ENCODE data around the gene PEX14.

The PEX14 gene

DNA sequence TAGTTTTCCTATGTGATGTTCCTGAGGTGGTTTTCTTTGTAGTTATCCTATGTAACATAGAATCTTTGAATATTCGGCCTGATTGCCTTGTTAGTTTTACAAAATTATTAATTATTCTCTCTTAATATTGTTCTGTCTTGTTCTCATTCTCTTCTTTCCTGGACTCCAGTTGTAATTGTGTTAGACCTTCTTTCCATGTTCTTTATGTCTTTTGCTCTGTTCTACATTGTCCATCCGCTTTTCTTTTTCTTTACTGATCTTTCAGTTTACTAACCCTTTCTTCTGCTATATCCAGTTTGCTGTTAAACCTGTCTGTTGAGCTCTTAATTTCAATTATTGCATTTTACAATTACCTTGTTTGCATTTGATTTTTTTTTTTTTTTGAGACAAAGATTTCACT is 89.3 kb downstream of the PEX14 start:
- H3K4me3 ChIP-seq (ENCODE audit: low read length), result no peak overlapping the region
- no peak for DNase-seq (ENCODE audit: low read depth, low spot score)

DNA sequence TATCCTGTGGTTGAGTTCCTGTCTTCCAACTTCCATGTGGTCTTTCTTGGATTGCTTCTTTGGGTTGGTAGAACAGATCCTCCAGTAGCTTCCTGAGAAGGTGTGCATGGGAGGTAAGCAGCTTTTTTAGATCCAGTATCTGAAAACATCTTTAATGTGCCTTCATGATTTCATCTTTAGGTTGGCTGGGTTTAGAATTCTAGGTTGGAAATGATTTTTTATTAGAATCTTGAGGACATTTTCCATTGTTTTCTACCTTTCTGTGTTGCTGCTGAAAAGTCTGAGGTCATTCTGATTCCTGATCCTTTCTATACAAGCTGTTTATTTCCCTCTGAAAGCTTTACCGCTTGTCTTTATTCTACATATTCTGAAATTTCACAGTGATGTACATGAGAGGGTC is 94.8 kb downstream of the PEX14 start:
- DNase-seq (ENCODE audit: low read depth, low spot score), result no peak
- H3K4me3 ChIP-seq (ENCODE audit: low read length), result no peak overlapping the region

DNA sequence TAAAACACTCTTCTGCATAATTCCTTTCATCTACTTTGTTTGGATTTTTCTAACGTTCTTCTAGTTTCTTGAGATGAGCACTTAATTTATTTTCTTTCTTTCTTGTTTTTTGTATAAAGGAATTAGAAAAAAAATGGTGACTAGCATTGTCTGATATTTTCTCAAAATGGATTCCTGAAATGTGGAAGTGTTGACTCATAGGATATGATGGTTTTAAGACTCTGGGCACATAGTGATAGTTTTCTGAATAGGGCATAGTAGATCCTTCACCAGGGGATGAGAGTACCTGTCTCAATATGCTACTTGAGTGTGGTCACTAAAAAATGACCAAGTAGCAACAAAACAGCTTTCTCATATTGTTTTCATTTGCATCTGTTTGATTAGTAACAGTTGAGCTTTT is 100.9 kb downstream of the PEX14 start:
- no peak overlapping the region for H3K4me3 ChIP-seq (ENCODE audit: low read length)
- DNase-seq (ENCODE audit: low read depth, low spot score), result no peak

DNA sequence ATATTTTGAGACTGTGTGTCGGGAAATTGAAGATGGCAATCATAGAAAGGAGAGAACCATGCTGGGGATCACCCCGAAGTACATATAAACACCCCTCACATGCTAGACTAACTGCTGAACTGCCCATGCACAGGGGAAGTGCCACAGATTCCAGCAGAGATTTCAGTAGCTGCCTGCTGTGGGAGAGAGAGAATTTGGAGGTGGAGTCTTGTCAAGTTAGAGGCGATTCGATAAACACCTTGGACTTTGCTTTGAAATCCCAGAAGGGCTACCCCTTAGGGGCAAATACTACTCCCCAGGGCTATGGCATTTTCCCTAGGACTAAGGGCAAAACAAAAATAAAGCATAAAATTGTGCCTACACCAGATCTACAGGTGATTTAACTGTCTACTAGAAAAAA is 103.3 kb downstream of the PEX14 start:
- no peak overlapping the region for H3K4me3 ChIP-seq (ENCODE audit: low read length)
- DNase-seq (ENCODE audit: low read depth, low spot score), result no peak

DNA sequence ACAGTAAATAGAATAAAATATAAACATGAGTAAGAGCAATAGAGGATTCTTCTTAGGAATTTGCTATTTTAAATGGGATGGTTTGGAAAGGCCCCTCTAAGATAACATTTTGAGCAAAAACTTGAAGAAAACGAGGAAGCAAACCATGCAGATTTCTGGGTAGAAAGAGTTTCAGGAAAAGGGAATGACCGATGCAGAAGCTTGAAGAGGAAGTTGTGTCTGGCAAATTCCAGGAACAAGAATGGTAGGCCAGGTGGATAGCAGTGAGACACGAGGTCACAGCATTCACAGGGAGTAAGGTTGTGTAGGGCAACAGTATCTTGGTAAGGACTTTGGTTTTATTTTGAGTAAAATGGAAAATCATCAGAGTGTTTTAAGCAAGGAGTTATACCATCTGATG is 108.9 kb downstream of the PEX14 start:
- no peak overlapping the region for H3K4me3 ChIP-seq (ENCODE audit: low read length)
- DNase-seq (ENCODE audit: low read depth, low spot score), result no peak

DNA sequence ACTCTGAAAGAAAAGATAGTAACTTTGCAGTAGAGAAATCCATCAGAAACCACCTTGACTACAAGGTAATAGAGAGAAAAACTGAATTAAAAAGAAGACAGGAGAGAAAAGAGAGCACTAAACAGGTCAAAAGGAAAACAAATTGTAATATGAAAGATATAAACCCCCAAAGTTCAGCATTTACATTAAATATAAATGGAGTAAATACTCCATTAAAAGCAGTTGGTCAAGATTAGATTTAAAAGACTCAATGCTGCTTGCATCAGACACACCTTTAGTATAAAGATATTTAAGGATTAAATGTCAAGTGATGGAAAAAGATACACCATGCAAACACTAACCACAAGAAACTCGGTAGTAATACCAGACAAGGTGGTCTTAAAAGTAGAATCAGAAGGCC is 110.5 kb downstream of the PEX14 start:
- no peak overlapping the region for H3K4me3 ChIP-seq (ENCODE audit: low read length)
- no peak for DNase-seq (ENCODE audit: low read depth, low spot score)

DNA sequence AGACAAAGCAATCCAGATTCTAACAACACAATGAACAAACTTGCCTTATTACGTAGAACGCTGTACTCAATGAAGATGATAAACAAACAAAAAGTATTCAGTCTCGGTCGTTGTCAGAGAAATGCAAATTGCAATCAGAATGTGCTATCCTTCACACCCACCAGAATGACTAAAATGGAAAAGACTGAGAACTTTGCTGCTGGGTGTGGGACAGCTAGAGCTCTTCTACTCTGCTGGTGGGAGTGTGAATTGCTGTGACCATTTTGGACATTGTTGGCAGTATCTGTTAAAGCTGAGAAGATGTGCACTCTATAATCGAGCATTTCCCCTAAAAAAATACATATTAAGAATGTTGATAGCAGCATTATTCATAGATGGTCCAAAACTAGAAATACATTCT is 111.4 kb downstream of the PEX14 start:
- DNase-seq (ENCODE audit: low read depth, low spot score), result no peak
- no peak overlapping the region for H3K4me3 ChIP-seq (ENCODE audit: low read length)

DNA sequence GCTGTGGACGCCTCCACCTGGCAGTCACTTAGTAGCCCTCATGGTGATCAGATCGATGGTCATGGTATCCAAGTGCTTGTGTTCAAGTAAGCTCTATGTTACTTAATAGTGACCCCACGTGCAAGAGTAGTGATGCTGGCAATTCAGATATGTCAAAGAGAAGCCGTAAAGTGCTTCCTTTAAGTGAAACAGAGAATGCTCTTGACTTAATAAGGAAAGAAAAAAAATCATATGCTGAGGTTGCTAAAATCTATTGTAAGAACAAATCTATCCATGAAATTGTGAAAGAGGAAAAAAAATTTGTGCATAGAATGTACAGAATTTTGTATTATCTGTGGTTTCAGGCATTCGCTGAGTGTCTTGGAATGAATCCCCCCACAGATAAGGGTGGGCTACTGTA is 113.9 kb downstream of the PEX14 start:
- no peak overlapping the region for H3K4me3 ChIP-seq (ENCODE audit: low read length)
- no peak for DNase-seq (ENCODE audit: low read depth, low spot score)

DNA sequence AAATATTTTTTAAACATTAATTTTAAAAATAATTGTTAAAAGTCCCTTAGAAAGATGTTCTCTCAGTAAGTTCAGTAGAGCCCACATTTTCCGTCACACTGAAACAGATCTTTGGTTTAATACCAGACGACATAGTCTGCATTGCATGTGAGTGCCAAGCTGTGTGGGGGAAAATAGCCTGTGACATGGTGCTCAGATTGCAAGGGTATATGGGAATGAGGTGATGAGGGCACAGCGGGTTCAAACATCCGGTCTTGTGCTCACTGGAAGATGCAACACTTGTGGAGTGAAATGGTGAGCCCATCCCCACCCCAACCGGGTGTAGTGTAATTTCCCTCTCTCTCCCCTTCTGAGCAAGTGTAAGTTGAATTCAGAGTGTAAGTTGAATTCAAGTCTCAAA is 114.3 kb downstream of the PEX14 start:
- no peak for DNase-seq (ENCODE audit: low read depth, low spot score)
- H3K4me3 ChIP-seq (ENCODE audit: low read length), result no peak overlapping the region

DNA sequence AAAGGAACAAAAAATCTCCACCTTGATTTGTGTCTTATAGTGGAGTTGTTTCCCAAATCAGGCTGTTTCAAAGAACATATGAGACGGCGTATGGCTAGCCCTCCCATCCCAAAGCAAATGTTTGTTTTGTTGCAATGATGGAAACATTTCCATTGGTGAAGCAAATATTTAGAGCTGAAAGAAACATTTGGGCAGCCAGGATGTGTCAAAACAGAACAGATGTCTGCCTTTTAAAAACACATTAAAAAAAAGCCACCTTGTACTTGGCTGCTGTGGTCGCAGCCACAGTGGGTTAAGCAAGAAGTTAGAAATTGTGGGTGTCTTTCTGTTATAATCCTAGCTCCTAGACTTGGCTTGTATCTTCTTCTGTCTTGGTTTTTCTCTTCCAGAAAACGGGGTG is 116.3 kb downstream of the PEX14 start:
- DNase-seq (ENCODE audit: low read depth, low spot score), result peak; percentile 31
- no peak overlapping the region for H3K4me3 ChIP-seq (ENCODE audit: low read length)

DNA sequence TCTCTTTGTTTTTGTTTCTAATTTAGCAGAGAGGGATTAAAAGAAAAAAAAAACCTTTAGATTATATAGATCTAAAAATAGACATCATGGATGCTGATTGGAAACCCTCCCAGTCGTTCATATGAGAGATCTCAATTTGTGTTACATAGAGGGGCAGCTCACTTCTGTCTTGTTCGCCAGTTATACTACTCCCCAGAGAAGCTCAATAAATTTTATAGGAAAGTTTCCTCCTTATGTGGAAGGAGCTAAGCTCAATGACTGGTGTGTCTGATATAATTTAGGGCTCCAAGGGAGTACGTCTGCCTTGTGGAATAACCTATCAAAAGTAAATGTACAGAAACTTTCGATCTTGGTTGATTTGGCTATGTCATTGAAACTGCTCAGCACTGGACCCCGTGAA is 117.6 kb downstream of the PEX14 start:
- DNase-seq (ENCODE audit: low read depth, low spot score), result no peak
- no peak overlapping the region for H3K4me3 ChIP-seq (ENCODE audit: low read length)

DNA sequence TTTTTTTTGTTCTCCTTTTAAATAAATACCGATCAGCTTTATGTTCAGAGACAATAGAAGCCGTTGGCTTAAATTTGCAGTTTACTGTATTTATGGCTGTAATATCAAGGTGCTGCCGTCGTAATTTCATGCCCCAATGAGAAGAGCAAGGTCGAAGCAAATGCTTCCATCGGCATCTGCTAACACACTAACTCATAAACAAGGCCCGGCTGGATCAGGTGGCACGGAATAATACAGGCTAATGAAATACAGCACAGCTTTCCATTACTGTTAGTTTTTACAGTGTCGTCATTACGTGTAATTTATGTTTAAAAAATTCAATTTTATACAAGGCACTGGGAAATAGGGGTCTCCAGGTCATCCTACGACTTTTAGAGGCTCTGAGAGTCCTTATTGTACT is 119.0 kb downstream of the PEX14 start:
- H3K4me3 ChIP-seq (ENCODE audit: low read length), result no peak overlapping the region
- DNase-seq (ENCODE audit: low read depth, low spot score), result no peak

DNA sequence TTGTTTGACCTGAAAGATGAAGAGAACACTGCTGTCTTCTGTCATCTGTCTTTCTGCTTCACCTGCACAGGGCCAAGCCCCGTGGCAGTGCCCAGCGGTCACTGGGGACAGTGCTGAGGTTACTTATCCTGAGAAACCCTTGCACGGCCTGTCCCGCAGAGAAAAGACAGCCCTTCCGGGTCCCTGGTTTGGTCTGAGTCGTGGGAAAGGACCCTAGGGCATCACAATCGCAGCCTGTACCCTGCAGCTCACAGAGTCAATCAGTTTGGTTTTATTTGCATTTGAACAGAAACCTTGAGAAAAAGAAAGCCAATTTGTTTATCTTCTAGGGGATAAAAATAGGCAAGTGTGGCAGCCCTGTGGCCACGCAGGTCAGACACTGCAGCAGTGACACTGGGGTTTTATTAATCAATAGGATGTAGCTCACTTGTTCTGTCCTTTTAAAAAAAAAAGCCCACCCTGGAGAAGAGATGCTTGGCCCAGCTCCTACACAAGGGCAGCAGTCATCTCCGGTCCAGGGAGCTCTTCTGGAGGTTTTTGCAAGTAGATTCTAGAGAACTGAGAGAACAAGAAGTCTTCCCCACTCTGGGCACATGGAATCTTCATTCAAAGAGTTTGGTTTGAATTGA is 120.0 kb downstream of the PEX14 start:
- DNase-seq (ENCODE audit: low read depth, low spot score), result no peak
- H3K4me3 ChIP-seq (ENCODE audit: low read length), result no peak overlapping the region

DNA sequence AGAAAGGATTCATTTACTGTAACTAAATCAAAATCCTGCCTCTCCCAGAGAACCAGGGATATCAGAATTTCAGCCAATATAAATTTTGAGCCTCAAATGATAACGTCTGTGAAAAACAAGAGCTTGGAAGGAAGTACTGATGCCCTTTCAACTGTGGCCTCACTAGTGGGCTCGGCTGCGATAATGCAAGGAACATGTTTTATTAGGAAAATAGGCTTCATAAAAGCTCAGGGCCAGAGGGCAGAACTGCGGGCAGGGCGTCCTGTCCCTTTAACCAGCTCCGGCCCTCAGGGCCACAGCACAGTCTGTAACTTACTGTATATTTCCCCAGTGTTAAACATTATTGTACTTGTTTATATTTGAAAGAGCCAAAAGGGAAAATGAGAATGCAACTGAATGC is 122.0 kb downstream of the PEX14 start:
- DNase-seq (ENCODE audit: low read depth, low spot score), result no peak
- no peak overlapping the region for H3K4me3 ChIP-seq (ENCODE audit: low read length)

DNA sequence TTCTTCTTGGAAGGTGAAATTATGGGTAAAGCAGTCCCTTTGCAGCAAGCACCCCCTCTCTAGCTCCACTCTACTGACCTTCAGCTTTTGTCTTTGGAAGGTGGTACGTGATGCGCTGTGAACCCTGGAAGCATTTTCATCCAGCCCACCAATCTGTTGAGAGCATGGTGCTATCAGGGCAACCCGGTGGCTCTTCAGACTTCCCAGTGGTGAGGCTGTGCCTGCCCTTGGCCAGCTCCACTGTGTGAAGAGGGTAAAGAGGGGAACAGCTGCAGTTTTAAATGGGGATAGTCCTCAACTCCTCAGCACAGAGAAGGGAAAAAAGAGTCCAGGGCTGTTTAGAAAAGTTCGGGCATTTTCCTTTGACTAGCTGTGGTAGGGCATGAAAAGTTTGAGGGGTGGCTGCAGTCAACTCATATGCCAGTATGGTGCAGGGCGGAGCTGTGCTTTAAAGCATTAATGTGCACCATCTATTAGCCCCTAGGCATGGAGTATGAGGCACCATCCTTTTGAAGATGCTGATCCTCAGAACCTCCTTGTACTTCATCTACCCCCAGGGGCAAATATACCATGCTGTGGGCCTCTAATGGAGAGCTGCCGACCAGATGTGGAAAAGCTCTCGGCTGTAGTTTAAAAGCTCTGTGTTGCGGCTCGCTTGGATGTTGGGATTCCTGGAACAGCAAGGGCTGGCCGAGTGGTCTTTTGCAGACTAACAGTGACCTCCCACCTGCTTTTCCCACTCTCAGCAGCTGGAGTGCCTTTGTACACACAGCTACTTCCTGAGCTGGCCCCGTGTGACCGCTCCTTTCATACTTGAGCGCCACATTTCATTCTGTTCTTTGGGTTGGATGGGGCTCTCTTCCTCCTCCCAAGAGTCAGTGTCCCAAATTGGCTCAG is 123.0 kb downstream of the PEX14 start:
- no peak overlapping the region for H3K4me3 ChIP-seq (ENCODE audit: low read length)

DNA sequence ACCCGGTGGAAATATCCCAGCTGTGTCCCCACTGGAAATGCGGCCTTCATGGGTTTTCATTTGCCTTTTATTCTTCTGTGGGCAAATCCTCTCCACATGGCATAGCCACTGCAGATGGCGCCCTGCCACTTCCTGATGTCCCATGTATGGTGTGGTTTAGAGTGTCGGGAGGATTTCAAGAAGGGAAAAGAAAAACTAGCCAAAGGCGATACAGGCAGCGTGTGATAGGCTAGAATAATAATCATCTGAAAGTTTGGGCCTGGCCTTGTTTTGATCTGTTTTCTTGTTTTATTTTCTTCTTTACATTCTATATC is 123.6 kb downstream of the PEX14 start:
- no peak for DNase-seq (ENCODE audit: low read depth, low spot score)
- no peak overlapping the region for H3K4me3 ChIP-seq (ENCODE audit: low read length)

More for the DNA sequence above, 123.0 kb downstream of the PEX14 start:
- no peak for DNase-seq (ENCODE audit: low read depth, low spot score)

DNA sequence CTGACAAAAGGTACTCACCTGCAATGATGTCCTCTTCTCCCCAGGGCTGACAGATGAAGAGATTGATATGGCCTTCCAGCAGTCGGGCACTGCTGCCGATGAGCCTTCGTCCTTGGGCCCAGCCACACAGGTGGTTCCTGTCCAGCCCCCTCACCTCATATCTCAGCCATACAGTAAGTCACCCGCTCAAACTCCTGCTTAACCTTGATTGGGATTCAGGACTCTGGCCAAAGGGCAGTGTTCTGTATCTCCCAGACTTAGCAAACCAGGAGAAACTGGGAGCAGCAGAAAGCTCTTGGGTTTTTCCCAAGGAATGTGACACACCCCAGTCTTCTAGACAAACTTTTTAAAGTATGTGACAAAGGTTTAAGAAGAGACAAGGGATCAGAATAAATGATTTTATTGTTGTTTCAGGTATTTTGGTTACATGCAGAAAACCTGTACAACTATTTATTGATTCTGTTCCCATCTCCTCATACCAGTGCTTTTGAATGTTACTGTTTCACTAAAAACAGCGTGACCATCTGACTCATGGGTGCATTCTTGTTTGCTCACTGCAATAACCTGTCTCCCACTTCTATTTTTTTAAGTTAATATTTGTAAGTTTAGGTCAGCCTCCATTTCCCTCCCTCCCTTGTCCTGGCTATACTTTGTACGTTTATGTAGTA is 124.6 kb downstream of the PEX14 start:
- H3K4me3 ChIP-seq (ENCODE audit: low read length), result no peak overlapping the region
- no peak for DNase-seq (ENCODE audit: low read depth, low spot score)

DNA sequence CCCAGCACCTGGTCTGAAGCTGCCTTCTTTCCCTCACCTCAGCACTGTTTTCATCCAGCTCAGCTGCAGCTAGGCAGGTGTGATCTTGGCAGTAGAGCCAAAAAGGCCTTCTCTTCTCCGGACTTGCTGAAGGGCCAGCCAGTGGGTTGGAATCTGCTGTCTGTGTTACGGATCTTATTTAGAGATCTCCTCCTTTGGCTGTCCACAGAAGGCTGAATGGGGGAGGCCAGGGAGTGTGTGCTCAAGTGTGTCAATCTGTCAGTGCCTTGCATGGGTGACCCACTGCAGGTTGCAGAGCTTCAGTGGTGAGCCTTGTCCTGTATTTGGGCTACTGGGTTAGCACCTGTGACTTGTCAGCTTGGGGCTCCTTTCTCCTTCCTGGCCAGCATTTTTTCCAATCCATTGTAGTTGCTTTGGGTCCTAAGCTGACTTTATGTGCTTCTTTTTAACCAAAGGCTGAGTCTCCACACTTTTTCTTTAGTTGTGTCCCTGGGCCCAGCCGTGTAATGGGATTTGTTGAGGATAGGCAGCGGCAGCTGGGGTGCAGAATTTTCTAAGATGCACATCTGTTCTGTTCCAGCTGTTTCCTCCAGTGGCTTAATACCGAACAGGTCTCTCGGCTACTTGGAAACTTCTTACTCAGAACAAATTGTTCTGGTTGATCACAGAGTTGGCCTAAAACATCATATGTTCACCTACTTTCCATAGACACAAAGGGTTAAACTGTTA is 126.8 kb downstream of the PEX14 start:
- DNase-seq (ENCODE audit: low read depth, low spot score), result no peak
- H3K4me3 ChIP-seq (ENCODE audit: low read length), result no peak overlapping the region

DNA sequence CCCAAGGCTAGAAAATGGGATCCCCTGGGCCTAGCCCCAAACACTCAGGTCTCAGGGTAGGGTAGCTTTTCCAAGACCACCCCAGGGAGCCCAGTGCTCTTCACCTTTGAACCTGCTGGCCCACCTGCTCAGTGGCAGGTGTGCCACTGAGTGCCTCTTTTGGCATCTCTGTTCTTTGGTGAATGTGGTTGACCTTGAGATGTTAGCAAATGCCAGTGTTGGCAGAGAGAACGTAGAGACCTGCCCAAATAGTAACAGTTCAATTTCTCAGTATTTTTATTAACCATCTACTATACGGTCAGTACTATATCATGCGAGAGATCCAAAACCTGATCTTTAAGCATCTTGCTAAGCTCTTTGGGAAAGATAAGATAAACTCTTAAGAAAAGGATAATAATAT is 128.2 kb downstream of the PEX14 start:
- H3K4me3 ChIP-seq (ENCODE audit: low read length), result no peak overlapping the region
- DNase-seq (ENCODE audit: low read depth, low spot score), result no peak

DNA sequence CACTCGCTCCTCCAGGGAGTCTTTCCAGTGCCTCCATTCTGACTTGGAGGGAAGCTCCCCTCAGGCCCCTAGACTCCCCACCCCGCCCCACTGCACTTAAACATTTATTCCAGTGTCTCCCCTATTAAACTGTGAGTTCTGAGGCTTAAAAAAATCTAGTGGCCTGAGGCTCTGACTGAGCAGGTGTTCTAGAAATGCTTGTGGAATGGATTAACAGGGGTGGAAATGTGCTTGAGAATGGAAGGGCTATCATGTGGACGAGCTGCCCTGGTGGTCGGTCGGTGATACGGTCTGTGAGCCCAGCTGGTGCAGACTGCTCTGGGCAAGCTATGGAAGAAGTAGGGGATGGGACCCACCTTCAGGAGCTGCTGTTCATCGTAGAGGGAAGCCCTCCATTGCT is 130.2 kb downstream of the PEX14 start:
- no peak for DNase-seq (ENCODE audit: low read depth, low spot score)

More for the DNA sequence above, 130.2 kb downstream of the PEX14 start:
- no peak overlapping the region for H3K4me3 ChIP-seq (ENCODE audit: low read length)
